Fibroblast of pulmonary artery (primary cell): ENCODE measurements around the gene SCNN1G.
A peak's percentile ranks its signal among the peaks of the same experiment; 100 is the strongest.
"Not testable (repeated sequence)": the region's sequence is repeated elsewhere in the genome, so short reads cannot be mapped to it uniquely, and the experiment has no call there.

Experiments
- DNase-seq: peaks from one replicate; pipeline ENCODE4 v3.0.0-alpha.2; 2010; ENCODE audit warnings: low read depth
- H3K4me3 ChIP-seq: replicated peaks from 2 replicates; pipeline ENCODE4 v1.5.1; 2011; ENCODE audit warnings: low read depth, mild to moderate bottlenecking, control low read depth, low read length, moderate library complexity
- TF ChIP-seq, protein P1 (sequence below): IDR thresholded peaks from 2 replicates; pipeline ENCODE4 v1.5.1; 2011; ENCODE audit warnings: mild to moderate bottlenecking, control low read depth, low read length, inconsistent platforms; ENCODE audit errors: missing control alignments

Gene SCNN1G

DNA sequence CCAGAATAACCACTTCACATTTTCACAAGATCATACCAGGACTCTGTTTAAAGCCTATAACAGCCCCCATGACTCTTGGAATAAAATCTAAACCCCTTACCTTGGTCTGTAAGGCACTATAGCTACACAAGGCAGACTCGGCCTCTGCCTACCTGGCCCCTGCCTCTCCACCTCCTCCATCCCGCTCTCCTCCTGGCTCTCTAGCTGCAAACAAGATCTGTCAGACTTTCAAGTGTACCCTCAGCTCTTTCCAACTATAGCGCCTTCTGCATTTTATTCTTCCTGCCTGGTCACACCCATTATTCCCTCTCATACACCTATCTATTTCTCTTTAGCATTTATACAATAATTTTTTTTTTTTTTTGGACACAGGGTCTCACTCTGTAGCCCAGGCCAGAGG lies 41.5 kb upstream of the SCNN1G start:
- H3K4me3 ChIP-seq: no peak overlapping the region
- DNase-seq: no peak
- TF ChIP-seq, protein P1, sequence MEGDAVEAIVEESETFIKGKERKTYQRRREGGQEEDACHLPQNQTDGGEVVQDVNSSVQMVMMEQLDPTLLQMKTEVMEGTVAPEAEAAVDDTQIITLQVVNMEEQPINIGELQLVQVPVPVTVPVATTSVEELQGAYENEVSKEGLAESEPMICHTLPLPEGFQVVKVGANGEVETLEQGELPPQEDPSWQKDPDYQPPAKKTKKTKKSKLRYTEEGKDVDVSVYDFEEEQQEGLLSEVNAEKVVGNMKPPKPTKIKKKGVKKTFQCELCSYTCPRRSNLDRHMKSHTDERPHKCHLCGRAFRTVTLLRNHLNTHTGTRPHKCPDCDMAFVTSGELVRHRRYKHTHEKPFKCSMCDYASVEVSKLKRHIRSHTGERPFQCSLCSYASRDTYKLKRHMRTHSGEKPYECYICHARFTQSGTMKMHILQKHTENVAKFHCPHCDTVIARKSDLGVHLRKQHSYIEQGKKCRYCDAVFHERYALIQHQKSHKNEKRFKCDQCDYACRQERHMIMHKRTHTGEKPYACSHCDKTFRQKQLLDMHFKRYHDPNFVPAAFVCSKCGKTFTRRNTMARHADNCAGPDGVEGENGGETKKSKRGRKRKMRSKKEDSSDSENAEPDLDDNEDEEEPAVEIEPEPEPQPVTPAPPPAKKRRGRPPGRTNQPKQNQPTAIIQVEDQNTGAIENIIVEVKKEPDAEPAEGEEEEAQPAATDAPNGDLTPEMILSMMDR: no peak

DNA sequence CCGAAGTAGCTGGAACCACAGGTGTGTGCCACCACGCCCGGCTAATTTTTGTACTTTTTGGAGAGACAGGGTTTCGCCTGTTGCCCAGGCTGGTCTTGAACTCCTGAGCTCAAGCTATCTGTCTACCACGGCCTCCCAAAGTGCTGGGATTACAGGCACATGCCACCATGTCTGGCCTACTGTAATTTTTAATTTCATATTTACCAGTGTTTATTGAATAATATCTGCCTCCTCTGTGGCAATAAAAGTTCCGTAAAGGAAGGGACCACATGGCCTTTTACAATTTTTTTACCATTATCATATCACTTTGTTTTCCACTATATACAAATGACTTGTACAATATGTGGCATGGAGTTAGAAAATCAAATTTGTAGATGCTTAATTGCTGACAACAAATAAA lies 41.0 kb upstream of the SCNN1G start:
- no peak for DNase-seq
- no peak overlapping the region for H3K4me3 ChIP-seq
- TF ChIP-seq, protein P1: no peak

DNA sequence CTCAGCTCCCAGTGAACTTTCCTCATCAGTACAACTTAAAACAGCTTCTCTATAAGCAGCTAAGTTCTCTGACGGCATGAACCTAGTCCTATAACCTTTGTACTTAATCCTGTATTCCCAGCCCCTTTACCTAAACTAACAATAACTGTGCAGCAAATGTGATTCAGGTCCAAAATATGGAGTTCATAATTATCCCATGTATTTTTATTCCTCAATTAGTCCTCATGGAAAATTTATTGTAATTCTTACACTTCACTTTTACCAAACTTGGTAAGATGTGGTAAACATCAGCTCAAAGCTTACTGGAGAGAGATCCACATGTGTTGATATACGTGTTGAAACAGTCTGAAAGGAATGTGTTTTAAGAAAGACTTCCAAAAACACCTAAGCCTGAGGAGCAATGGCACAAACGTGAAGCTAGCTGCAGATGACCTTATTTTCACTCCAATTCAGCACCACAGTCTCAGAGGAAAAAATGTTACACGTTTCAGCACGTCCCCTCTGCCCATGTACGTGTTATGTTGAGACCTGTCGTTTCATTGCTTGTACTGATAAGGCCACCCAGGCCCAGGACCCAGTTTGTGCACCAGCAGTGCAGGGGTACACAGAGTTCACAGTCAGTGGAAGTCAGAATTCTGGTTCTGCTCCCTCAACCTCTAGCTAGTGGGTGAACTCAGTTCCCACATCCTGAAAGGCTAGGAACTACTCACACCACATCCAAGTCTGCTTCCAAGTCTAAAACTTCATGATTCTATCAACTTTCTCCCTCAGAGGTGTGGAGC lies 40.4 kb upstream of the SCNN1G start:
- DNase-seq: peak; percentile 16
- H3K4me3 ChIP-seq: no peak overlapping the region
- TF ChIP-seq, protein P1: no peak

DNA sequence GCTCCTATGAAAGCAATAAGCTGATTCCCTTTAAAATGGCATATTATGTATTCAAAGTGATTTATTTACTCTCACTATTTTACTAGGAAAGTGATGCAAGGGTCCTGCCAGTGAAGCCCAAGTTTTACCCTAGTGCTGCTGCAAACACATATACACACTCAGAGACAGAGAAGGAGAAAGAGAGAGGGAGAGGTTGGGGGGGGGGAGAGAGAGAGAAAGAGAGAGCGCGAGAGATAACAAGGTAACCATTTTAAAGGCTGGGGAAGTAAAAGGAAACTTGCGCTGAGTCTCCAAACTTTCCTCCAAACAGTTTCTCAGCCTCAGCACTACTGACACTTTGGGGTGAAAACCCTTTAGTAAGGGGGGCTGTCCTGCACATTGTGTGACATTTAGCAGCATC lies 39.2 kb upstream of the SCNN1G start:
- DNase-seq: no peak
- no peak overlapping the region for H3K4me3 ChIP-seq
- TF ChIP-seq, protein P1: no peak

DNA sequence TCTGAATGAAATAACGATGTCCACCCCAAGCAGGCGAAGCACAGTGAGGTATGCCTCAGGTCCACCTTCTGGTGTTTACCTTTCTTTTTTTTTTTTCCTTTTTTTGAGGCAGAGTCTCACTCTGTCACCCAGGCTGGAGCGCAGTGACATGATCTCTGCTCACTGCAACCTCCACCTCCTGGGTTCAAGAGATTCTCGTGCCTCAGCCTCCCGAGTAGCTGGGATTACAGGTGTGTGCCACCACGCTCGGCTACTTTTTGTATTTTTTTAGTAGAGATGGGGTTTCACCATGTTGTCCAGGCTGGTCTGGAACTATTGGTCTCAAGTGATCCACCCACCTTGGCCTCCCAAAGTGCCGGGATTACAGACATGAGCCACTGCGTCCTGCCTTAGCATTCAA lies 38.2 kb upstream of the SCNN1G start:
- H3K4me3 ChIP-seq, DNase-seq: not testable (repeated sequence)

DNA sequence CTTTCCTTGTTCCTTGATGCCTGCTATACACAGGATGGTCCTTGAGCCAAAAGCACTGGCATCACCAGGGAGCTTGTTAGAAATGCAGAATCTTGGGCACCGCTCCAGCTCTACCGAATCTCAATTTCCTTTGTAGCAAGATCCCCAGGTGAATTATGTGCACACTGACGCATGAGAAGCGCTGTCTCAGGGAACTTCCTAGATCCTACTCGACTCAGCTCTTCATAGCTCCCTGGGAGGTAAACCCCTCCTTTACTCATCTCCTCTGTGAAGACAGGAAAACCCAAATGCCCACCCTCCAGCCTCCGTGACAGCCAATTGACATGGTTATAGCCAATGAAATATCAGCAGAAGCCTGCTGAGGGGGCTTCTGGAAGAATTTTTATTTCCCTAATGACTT lies 37.4 kb upstream of the SCNN1G start:
- no peak for DNase-seq
- TF ChIP-seq, protein P1: no peak
- no peak overlapping the region for H3K4me3 ChIP-seq

DNA sequence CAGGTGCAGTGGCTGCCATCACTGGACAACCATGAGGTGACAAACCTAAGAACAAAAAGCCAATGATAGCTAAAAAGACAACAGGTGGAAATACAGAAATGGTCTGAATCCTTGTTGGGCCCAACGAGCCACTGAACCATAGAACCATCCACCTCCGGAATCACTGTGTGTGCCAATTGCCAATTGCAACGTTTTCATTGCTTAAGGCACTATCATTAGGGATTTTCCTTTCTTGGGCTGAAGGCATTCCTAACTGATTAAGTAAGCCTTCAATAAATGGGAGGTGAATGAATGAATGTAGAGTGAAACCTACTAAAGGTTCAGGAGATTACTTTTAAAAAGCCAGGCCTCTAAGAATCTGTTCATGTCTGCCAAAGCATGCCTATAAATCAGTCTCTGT lies 36.9 kb upstream of the SCNN1G start:
- TF ChIP-seq, protein P1: no peak
- H3K4me3 ChIP-seq: no peak overlapping the region
- peak; percentile 76 for DNase-seq
